ENCODE data around the gene PPP2R1B. TPM values are rescaled to one million over a fixed set of nuclear protein-coding genes. Genes with fewer than 3 reads are reported as not detected.

The PPP2R1B gene
- polyA plus RNA-seq, 2 of the 4 experiments (the other 2 are of a cell fraction), result 18.6 to 24.7 TPM

GRCh38 chr11:111761036-111761435 is 5.2 kb downstream of the PPP2R1B start (continued):
- no peak for TF ChIP-seq HMGXB4 (CRISPR knock-in tag; IDR thresholded peaks at IDR 0.05; ENCODE audit: borderline replicate concordance)
- TF ChIP-seq FOSL2 (IDR thresholded peaks at IDR 0.05), result no peak
- TF ChIP-seq FOSL2 (CRISPR knock-in tag; IDR thresholded peaks at IDR 0.05), result no peak
- no peak for TF ChIP-seq SREBF2 (IDR thresholded peaks at IDR 0.05)
- no peak for TF ChIP-seq NPAS2 (CRISPR knock-in tag; IDR thresholded peaks at IDR 0.05; ENCODE audit: borderline replicate concordance)
- TF ChIP-seq ATOH8 (CRISPR knock-in tag; IDR thresholded peaks at IDR 0.05; ENCODE audit: low read depth), result no peak
- TF ChIP-seq CHD2 (IDR thresholded peaks at IDR 0.05; ENCODE audit: low read length, partially characterized antibody), result no peak

- FAIRE-seq (no peak), DNase-seq (ENCODE audit: low read depth in 1 of 2, low spot score in 1 of 2) (no peak), ATAC-seq (no peak)
- 95% methylated on average over 5 of the region's 5 CpGs for WGBS (ENCODE audit: missing lambda C conversion rate)
- Histone ChIP-seq H3K4me1 (peaks cover 5% of the 10 kb centered on the region; the same call in 1 of the 3 replicates), H3K4me2 (no peak overlapping the region), H3K4me3 (no peak overlapping the region), H3K27ac (no peak overlapping the region), H3K9me3 (no peaks in the 10 kb centered on the region)
- ChIA-PET POLR2A (no interaction called here), CTCF (interaction anchor here (0.8 to 3.6 kb wide), 4 partner anchors 17 to 157 kb away, joined by 3 to 21 read pairs (median 4); no protein-coding TSS in a partner anchor)
- TF ChIP-seq HDAC2 (IDR thresholded peaks at IDR 0.05) (no peak), TP53 (CRISPR knock-in tag; IDR thresholded peaks at IDR 0.05) (no peak), ZNF302 (CRISPR knock-in tag; IDR thresholded peaks at IDR 0.05) (no peak), E2F6 (IDR thresholded peaks at IDR 0.05; ENCODE audit: borderline replicate concordance, low read depth) (no peak), SREBF2 (IDR thresholded peaks at IDR 0.05) (no peak), PHF8 (IDR thresholded peaks at IDR 0.05; ENCODE audit: borderline replicate concordance, low read depth) (no peak), HMGXB4 (CRISPR knock-in tag; IDR thresholded peaks at IDR 0.05; ENCODE audit: borderline replicate concordance) (no peak), EP300 (IDR thresholded peaks at IDR 0.05) (no peak), KDM5A (IDR thresholded peaks at IDR 0.05) (no peak), BHLHE40 (IDR thresholded peaks at IDR 0.05; ENCODE audit: low read depth, low read length) (no peak), EHMT2 (IDR thresholded peaks at IDR 0.05; ENCODE audit: low read depth) (no peak), NR3C1 (IDR thresholded peaks at IDR 0.05) (no peak), BCL3 (IDR thresholded peaks at IDR 0.05) (no peak), ELK1 (IDR thresholded peaks at IDR 0.05; ENCODE audit: low read depth, low read length) (no peak)
Measured at GRCh38 chr11:111759778-111760407, 6.3 kb downstream of the PPP2R1B start.

Measured in A549 (cell line).